Epidermal melanocyte (primary cell): ENCODE measurements around the gene ARHGEF28.

Experiments
- DNase-seq: peaks from one replicate; pipeline ENCODE4 v3.0.0; 2011; ENCODE audit warnings: low spot score; ENCODE audit not compliant: insufficient read length

The ARHGEF28 gene

GRCh38 chr5:73655521-73656160 is 29.6 kb downstream of the ARHGEF28 start:
- no peak for DNase-seq

- DNase-seq: no peak
These were observed 35.8 kb downstream of the ARHGEF28 start for GRCh38 chr5:73661753-73662152.

- no peak for DNase-seq
These were observed 37.3 kb downstream of the ARHGEF28 start for GRCh38 chr5:73663161-73663859.

GRCh38 chr5:73663860-73664240 is 37.9 kb downstream of the ARHGEF28 start:
- DNase-seq: no peak

GRCh38 chr5:73664796-73665195 is 38.8 kb downstream of the ARHGEF28 start:
- no peak for DNase-seq

- no peak for DNase-seq
These were observed 40.9 kb downstream of the ARHGEF28 start for GRCh38 chr5:73666891-73667290.

- no peak for DNase-seq
These were observed 42.0 kb downstream of the ARHGEF28 start for GRCh38 chr5:73668017-73668416.

GRCh38 chr5:73668486-73669111 is 42.6 kb downstream of the ARHGEF28 start:
- DNase-seq: no peak

GRCh38 chr5:73670731-73671130 is 44.7 kb downstream of the ARHGEF28 start:
- no peak for DNase-seq

- no peak for DNase-seq
These were observed 46.1 kb downstream of the ARHGEF28 start for GRCh38 chr5:73672132-73672531.

- no peak for DNase-seq
These were observed 47.2 kb downstream of the ARHGEF28 start for GRCh38 chr5:73673161-73673591.

- DNase-seq: no peak
These were observed 48.6 kb downstream of the ARHGEF28 start for GRCh38 chr5:73674669-73675004.

GRCh38 chr5:73678322-73678740 is 52.3 kb downstream of the ARHGEF28 start:
- no peak for DNase-seq

GRCh38 chr5:73678807-73679206 is 52.8 kb downstream of the ARHGEF28 start:
- DNase-seq: no peak

GRCh38 chr5:73682176-73682575 is 56.2 kb downstream of the ARHGEF28 start:
- DNase-seq: no peak

- DNase-seq: no peak
These were observed 58.7 kb downstream of the ARHGEF28 start for GRCh38 chr5:73684691-73685090.

- DNase-seq: no peak
These were observed 60.9 kb downstream of the ARHGEF28 start for GRCh38 chr5:73686912-73687311.

GRCh38 chr5:73687357-73687756 is 61.4 kb downstream of the ARHGEF28 start:
- no peak for DNase-seq

GRCh38 chr5:73690015-73690414 is 64.0 kb downstream of the ARHGEF28 start:
- DNase-seq: no peak

- DNase-seq: no peak
These were observed 65.5 kb downstream of the ARHGEF28 start for GRCh38 chr5:73691302-73692080.

- DNase-seq: no peak
These were observed 66.2 kb downstream of the ARHGEF28 start for GRCh38 chr5:73692166-73692640.

GRCh38 chr5:73692981-73693380 is 67.0 kb downstream of the ARHGEF28 start:
- DNase-seq: no peak
